Thymus (tissue), 11 donors: ENCODE data around the gene LOXHD1. TPM values are rescaled to one million over a fixed set of nuclear protein-coding genes. Genes with fewer than 3 reads are reported as not detected.

ENCODE experiments used
- DNase-seq, 9 donors: peaks; one replicate each; pipeline ENCODE4 v3.0.0-alpha.2; 2013; ENCODE audit warnings: low spot score in 9 of 9, low read depth in 6 of 9, missing footprints in 1 of 9
- H3K27ac ChIP-seq, 2 donors: one replicate each; pipeline ENCODE4 v1.5.1; 2013; ENCODE audit warnings: control low read depth in 1 of 2, low read depth in 1 of 2, low read length in 1 of 2, mild to moderate bottlenecking in 1 of 2, moderate library complexity in 1 of 2
- H3K27me3 ChIP-seq, 2 donors: one replicate each; pipeline ENCODE4 v1.5.1; 2013; ENCODE audit warnings: low read length in 1 of 2; ENCODE audit not compliant: control insufficient read depth in 2 of 2, insufficient read depth in 1 of 2
- H3K36me3 ChIP-seq, 2 donors: one replicate each; pipeline ENCODE4 v1.5.1; 2013; ENCODE audit warnings: low read length in 1 of 2, mild to moderate bottlenecking in 1 of 2, moderate library complexity in 1 of 2; ENCODE audit not compliant: control insufficient read depth in 2 of 2, insufficient read depth in 2 of 2
- H3K4me1 ChIP-seq, 2 donors: one replicate each; pipeline ENCODE4 v1.5.1; 2013; ENCODE audit warnings: low read length in 2 of 2; ENCODE audit not compliant: control insufficient read depth in 2 of 2, insufficient read depth in 2 of 2
- H3K4me3 ChIP-seq, 2 donors: one replicate each; pipeline ENCODE4 v1.5.1; 2013; ENCODE audit warnings: low read length in 2 of 2, control low read depth in 1 of 2, mild to moderate bottlenecking in 1 of 2
- H3K9me3 ChIP-seq, 2 donors: one replicate each; pipeline ENCODE4 v1.5.1; 2013; ENCODE audit warnings: low read length in 1 of 2, mild to moderate bottlenecking in 1 of 2; ENCODE audit not compliant: control insufficient read depth in 2 of 2, insufficient read depth in 1 of 2
- WGBS: extraction: QIAGEN DNeasy Blood & Tissue Kit; methylation state at CpG from one replicate; pipeline ENCODE4 v1.1.7; 2013; 5-methylcytosine and 5-hydroxymethylcytosine counted together
- polyA plus RNA-seq: library from polyadenylated mRNA; stranded (reverse); fragments of 200-250 nt; gene quantifications from one replicate; pipeline ENCODE4 v1.2.3, GENCODE V29; 2013
- total RNA-seq: library from RNA; stranded (reverse); fragments of 120-200 nt; gene quantifications from one replicate; pipeline ENCODE4 v1.2.4, GENCODE V29; 2013
- donor health status: healthy.

LOXHD1 gene
- total and polyA plus RNA-seq, 2 donors: 0.09 to 0.24 TPM

GRCh38 chr18:46688853-46689525, 32.0 kb upstream of the LOXHD1 start:
- 97% methylated on average over 12 of the region's 12 CpGs for WGBS
- Histone ChIP-seq H3K27ac (no peak overlapping the region), H3K9me3 (no peaks in the 10 kb centered on the region), H3K27me3 (no peaks in the 10 kb centered on the region), H3K4me1 (no peaks in the 10 kb centered on the region), H3K4me3 (no peak overlapping the region), H3K36me3 (no peaks in the 10 kb centered on the region)
- no peak for DNase-seq

- no peaks in the 10 kb centered on the region for H3K36me3 ChIP-seq
- no peaks in the 10 kb centered on the region for H3K9me3 ChIP-seq
- H3K4me1 ChIP-seq: no peaks in the 10 kb centered on the region
- no peaks in the 10 kb centered on the region for H3K27me3 ChIP-seq
- no peak for DNase-seq
- no peak overlapping the region for H3K4me3 ChIP-seq
- no peak overlapping the region for H3K27ac ChIP-seq
- 95% methylated on average over 9 of the region's 9 CpGs for WGBS
Observed at GRCh38 chr18:46686186-46686585, 29.2 kb upstream of the LOXHD1 start.

GRCh38 chr18:46683252-46683651, 26.2 kb upstream of the LOXHD1 start:
- no peaks in the 10 kb centered on the region for H3K36me3 ChIP-seq
- WGBS: 94% methylated on average over 4 of the region's 4 CpGs
- DNase-seq: no peak
- H3K27me3 ChIP-seq: no peaks in the 10 kb centered on the region
- H3K4me1 ChIP-seq: no peaks in the 10 kb centered on the region
- H3K9me3 ChIP-seq: no peaks in the 10 kb centered on the region
- H3K4me3 ChIP-seq: no peak overlapping the region
- H3K27ac ChIP-seq: no peak overlapping the region

- Histone ChIP-seq H3K9me3 (no peaks in the 10 kb centered on the region), H3K27ac (no peak overlapping the region), H3K4me1 (no peaks in the 10 kb centered on the region), H3K4me3 (no peak overlapping the region), H3K36me3 (no peaks in the 10 kb centered on the region), H3K27me3 (no peaks in the 10 kb centered on the region)
- 85% methylated on average over 12 of the region's 12 CpGs for WGBS
- no peak for DNase-seq
Observed at GRCh38 chr18:46680784-46681695, 24.0 kb upstream of the LOXHD1 start.

- H3K4me3 ChIP-seq: no peak overlapping the region
- H3K27me3 ChIP-seq: no peaks in the 10 kb centered on the region
- H3K4me1 ChIP-seq: no peaks in the 10 kb centered on the region
- H3K9me3 ChIP-seq: no peaks in the 10 kb centered on the region
- DNase-seq: no peak
- no peak overlapping the region for H3K27ac ChIP-seq
- WGBS: 96% methylated on average over 52 of the region's 52 CpGs
- no peaks in the 10 kb centered on the region for H3K36me3 ChIP-seq
Observed at GRCh38 chr18:46679846-46680598, 23.0 kb upstream of the LOXHD1 start.

GRCh38 chr18:46678785-46679399, 21.9 kb upstream of the LOXHD1 start:
- Histone ChIP-seq H3K4me3 (no peak overlapping the region), H3K27ac (no peak overlapping the region)
- WGBS: 59% methylated on average over 10 of the region's 10 CpGs

GRCh38 chr18:46678041-46678440, 21.0 kb upstream of the LOXHD1 start:
- 89% methylated on average over 3 of the region's 3 CpGs for WGBS
- no peaks in the 10 kb centered on the region for H3K9me3 ChIP-seq
- H3K27ac ChIP-seq: no peak overlapping the region
- no peak for DNase-seq
- peaks cover 0 to 9% of the 10 kb centered on the region in 2 donors for H3K27me3 ChIP-seq
- H3K4me3 ChIP-seq: no peak overlapping the region
- no peaks in the 10 kb centered on the region for H3K36me3 ChIP-seq
- no peaks in the 10 kb centered on the region for H3K4me1 ChIP-seq

More at GRCh38 chr18:46678785-46679399, 21.9 kb upstream of the LOXHD1 start:
- H3K27me3 ChIP-seq: peaks cover 0 to 6% of the 10 kb centered on the region in 2 donors
- H3K36me3 ChIP-seq: no peaks in the 10 kb centered on the region
- no peak for DNase-seq
- H3K4me1 ChIP-seq: no peaks in the 10 kb centered on the region
- H3K9me3 ChIP-seq: no peaks in the 10 kb centered on the region

GRCh38 chr18:46677611-46678010, 20.6 kb upstream of the LOXHD1 start:
- Histone ChIP-seq H3K4me3 (no peak overlapping the region), H3K9me3 (no peaks in the 10 kb centered on the region), H3K27ac (no peak overlapping the region), H3K27me3 (peaks cover 0 to 9% of the 10 kb centered on the region in 2 donors), H3K4me1 (no peaks in the 10 kb centered on the region), H3K36me3 (no peaks in the 10 kb centered on the region)
- DNase-seq: no peak
- WGBS: 90% methylated on average over 2 of the region's 2 CpGs
